Small intestine (tissue), 16 donors: ENCODE data around the gene ZNF566. TPM values are rescaled to one million over a fixed set of nuclear protein-coding genes. Genes with fewer than 3 reads are reported as not detected.

Experiments
- DNase-seq, 2 donors: peaks; one replicate each; pipeline versions ENCODE4 v3.0.0 to v3.0.0-alpha.2; 2013
- FAIRE-seq: peaks from 2 replicates; lab custom pipeline; 2012; peaks lifted over from hg19 to GRCh38; lab: Jason Lieb, UNC
- H3K27ac ChIP-seq, 3 donors: one replicate each; pipeline ENCODE4 v1.5.1; 2013; ENCODE audit warnings: low read length in 2 of 3, mild to moderate bottlenecking in 2 of 3, control low read depth in 1 of 3, inconsistent platforms in 1 of 3, low read depth in 1 of 3, moderate library complexity in 1 of 3
- H3K27me3 ChIP-seq, 3 donors: one replicate each; pipeline ENCODE4 v1.6.1; 2013; ENCODE audit warnings: low read length in 3 of 3, inconsistent platforms in 1 of 3; ENCODE audit not compliant: control insufficient read depth in 3 of 3, insufficient read depth in 3 of 3
- H3K36me3 ChIP-seq, 3 donors: one replicate each; pipeline ENCODE4 v1.6.1; 2013; ENCODE audit warnings: low read length in 3 of 3, inconsistent platforms in 1 of 3, low read depth in 1 of 3, mild to moderate bottlenecking in 1 of 3, moderate library complexity in 1 of 3; ENCODE audit not compliant: control insufficient read depth in 3 of 3, insufficient read depth in 2 of 3
- H3K4me1 ChIP-seq, 3 donors: one replicate each; pipeline ENCODE4 v1.6.1; 2013; ENCODE audit warnings: low read length in 2 of 3, inconsistent platforms in 1 of 3, low read depth in 1 of 3, mild to moderate bottlenecking in 1 of 3, moderate library complexity in 1 of 3; ENCODE audit not compliant: control insufficient read depth in 3 of 3, insufficient read depth in 2 of 3
- H3K4me3 ChIP-seq, 3 donors: one replicate each; pipeline ENCODE4 v1.5.1; 2013; ENCODE audit warnings: low read length in 3 of 3, control low read depth in 1 of 3, inconsistent platforms in 1 of 3, low read depth in 1 of 3, mild to moderate bottlenecking in 1 of 3, moderate library complexity in 1 of 3
- H3K9me3 ChIP-seq, 2 donors: one replicate each; pipeline ENCODE4 v1.6.1; 2013; ENCODE audit warnings: low read depth in 1 of 2, low read length in 1 of 2; ENCODE audit not compliant: control insufficient read depth in 2 of 2, insufficient read depth in 1 of 2
- WGBS, 3 donors: extraction: QIAGEN DNeasy Blood & Tissue Kit; methylation state at CpG; one replicate each; pipeline ENCODE4 v1.1.7; 2013; 5-methylcytosine and 5-hydroxymethylcytosine counted together
- long read RNA-seq, 10 donors: transcript quantifications; one replicate each; lab custom pipeline, GENCODE V29; 2026
- polyA plus RNA-seq, 4 donors: library from polyadenylated mRNA; stranded (reverse) in 3 of 4; unstranded in 1 of 4; fragments of 200-250 nt in 3 of 4; fragments of 120-200 nt in 1 of 4; gene quantifications; one replicate each; pipeline versions ENCODE4 v1.2.1 to v1.2.3, GENCODE V29; 2013
- donor health status: healthy with polysubstance abuse.
- donor health status: control.
- donor health status: control.
- donor health status: Bipolar disorder and iron deficiency.
- donor health status: healthy.

Gene ZNF566
- polyA plus RNA-seq, result 10 to 100 TPM in 1 of 4 donors, 1 to 10 TPM in 3; 3.4 to 11.5 (median 3.8) TPM
- long read RNA-seq, donor 1, partial matches to known transcripts, result 0 of 4 reads
- long read RNA-seq, donor 1, other reads (novel, unspliced or antisense), result 0 of 4 reads
- long read RNA-seq, donor 2, result 0 reads
- long read RNA-seq, donor 3, result 0 reads
- long read RNA-seq, donor 4, result 0 reads
- long read RNA-seq, donor 5, result 0 reads
- long read RNA-seq, donor 6, partial matches to known transcripts, result 0 of 2 reads
- long read RNA-seq, donor 6, other reads (novel, unspliced or antisense), result 0 of 2 reads
- long read RNA-seq, donor 7, partial matches to known transcripts, result 0 of 4 reads
- long read RNA-seq, donor 7, other reads (novel, unspliced or antisense), result 0 of 4 reads
- long read RNA-seq, donor 8, result 0 reads
- long read RNA-seq, donor 9, result 0 reads
- long read RNA-seq, donor 10, result 0 reads

GRCh38 chr19:36489118-36489919 is at the start of gene ZNF566:
Gene ZNF566, minus strand, starts transcription at chr19:36489561. Its CDS starts 13,004 bp downstream, at chr19:36476557.
- Histone ChIP-seq H3K36me3 (no peaks in the 10 kb centered on the region), H3K4me3 (peak within 1 kb of the TSS; percentile 52 to 79 (median 69)), H3K27me3 (no peaks in the 10 kb centered on the region), H3K4me1 (peaks cover 0 to 5% (median 0%) of the 10 kb centered on the region in 3 donors), H3K9me3 (peaks cover 0 to 31% of the 10 kb centered on the region in 2 donors), H3K27ac (peak within 1 kb of the TSS; percentile 89 to 97 (median 94))
- WGBS, 3 donors, result 0% methylated on average over 53 of the region's 53 CpGs
- DNase-seq (peak; percentile 95 to 98), FAIRE-seq (no peak)

GRCh38 chr19:36528921-36529518 is 39.7 kb upstream of the ZNF566 start:
- Histone ChIP-seq H3K27me3 (no peaks in the 10 kb centered on the region), H3K4me1 (peaks cover 0 to 4% (median 3%) of the 10 kb centered on the region in 3 donors), H3K9me3 (peaks cover 0 to 35% of the 10 kb centered on the region in 2 donors), H3K36me3 (peaks cover 4 to 9% (median 7%) of the 10 kb centered on the region in 3 donors), H3K4me3 (peak overlapping the region; percentile 46 to 85 (median 83)), H3K27ac (peak overlapping the region; percentile 76 to 94 (median 88))
- DNase-seq (no peak), FAIRE-seq (no peak)
- WGBS, 3 donors, result 11 to 17% (median 17%) methylated on average over 12 of the region's 12 CpGs

- H3K27ac ChIP-seq, result peak within 1 kb of the TSS; percentile 88 to 94 (median 90)
- DNase-seq, result peak; percentile 98 to 99
- H3K4me1 ChIP-seq, result peaks cover 0 to 4% (median 3%) of the 10 kb centered on the region in 3 donors
- WGBS, 3 donors, result 0% methylated on average over 53 to 55 of the region's 55 CpGs
- H3K4me3 ChIP-seq, result peak within 1 kb of the TSS; percentile 46 to 85 (median 83)
- H3K9me3 ChIP-seq, result peaks cover 0 to 35% of the 10 kb centered on the region in 2 donors
- peaks cover 4 to 7% (median 7%) of the 10 kb centered on the region in 3 donors for H3K36me3 ChIP-seq
- no peaks in the 10 kb centered on the region for H3K27me3 ChIP-seq
- no peak for FAIRE-seq
Observed at GRCh38 chr19:36528194-36528920, 39.0 kb upstream of the ZNF566 start, which contains the start of gene ZNF260. Gene ZNF260, minus strand, starts transcription at chr19:36528271. Its CDS starts 13,033 bp downstream, at chr19:36515238.

- no peak for DNase-seq
- FAIRE-seq, result no peak
- 0 to 2% (median 1%) methylated on average over 13 of the region's 13 CpGs for WGBS, 3 donors
- Histone ChIP-seq H3K27me3 (no peaks in the 10 kb centered on the region), H3K36me3 (peaks cover 4 to 7% (median 7%) of the 10 kb centered on the region in 3 donors), H3K4me3 (peak overlapping the region; percentile 46 to 85 (median 83)), H3K4me1 (peaks cover 0 to 4% (median 3%) of the 10 kb centered on the region in 3 donors), H3K9me3 (peaks cover 0 to 36% of the 10 kb centered on the region in 2 donors), H3K27ac (peak overlapping the region; percentile 88 to 94 (median 90))
Observed at GRCh38 chr19:36527873-36528193, 38.5 kb upstream of the ZNF566 start.

- peaks cover 4 to 10% (median 7%) of the 10 kb centered on the region in 3 donors for H3K36me3 ChIP-seq
- FAIRE-seq (no peak), DNase-seq (peak; percentile 1 to 37)
- peaks cover 0 to 35% of the 10 kb centered on the region in 2 donors for H3K9me3 ChIP-seq
- H3K27ac ChIP-seq, result peak overlapping the region in 1 of 3 donors; percentile 94
- 12 to 29% (median 13%) methylated on average over 5 of the region's 5 CpGs for WGBS, 3 donors
- peak overlapping the region in 2 of 3 donors; percentile 83 to 85 for H3K4me3 ChIP-seq
- H3K4me1 ChIP-seq, result peaks cover 0 to 4% (median 3%) of the 10 kb centered on the region in 3 donors
- H3K27me3 ChIP-seq, result no peaks in the 10 kb centered on the region
Observed at GRCh38 chr19:36527341-36527740, 38.0 kb upstream of the ZNF566 start.

- Histone ChIP-seq H3K4me1 (peaks cover 0 to 4% (median 3%) of the 10 kb centered on the region in 3 donors), H3K27me3 (no peaks in the 10 kb centered on the region), H3K9me3 (peaks cover 0 to 34% of the 10 kb centered on the region in 2 donors), H3K36me3 (peaks cover 4 to 12% (median 7%) of the 10 kb centered on the region in 3 donors), H3K4me3 (no peak overlapping the region), H3K27ac (no peak overlapping the region)
- WGBS, 3 donors, result 78 to 89% (median 88%) methylated on average over 5 of the region's 5 CpGs
- FAIRE-seq (no peak), DNase-seq (no peak)
Observed at GRCh38 chr19:36526581-36526980, 37.2 kb upstream of the ZNF566 start.

GRCh38 chr19:36524617-36525016 is 35.3 kb upstream of the ZNF566 start:
- Histone ChIP-seq H3K4me3 (no peak overlapping the region), H3K27ac (no peak overlapping the region), H3K36me3 (peaks cover 4 to 14% (median 10%) of the 10 kb centered on the region in 3 donors), H3K27me3 (no peaks in the 10 kb centered on the region), H3K9me3 (peaks cover 0 to 45% of the 10 kb centered on the region in 2 donors), H3K4me1 (peaks cover 0 to 4% (median 3%) of the 10 kb centered on the region in 3 donors)
- DNase-seq, result no peak
- WGBS, 3 donors, result 87 to 99% (median 92%) methylated on average over 4 of the region's 4 CpGs
- FAIRE-seq, result no peak
